Measurements from ENCODE around the gene TMEM234.
A peak's percentile ranks its signal among the peaks of the same experiment; 100 is the strongest.
"Not testable (repeated sequence)": the region's sequence is repeated elsewhere in the genome, so short reads cannot be mapped to it uniquely, and the experiment has no call there.

Gene TMEM234

GRCh38 chr1:32221980-32222755, at the start of gene TMEM234, which contains the start of gene EIF3I:
TSS of gene TMEM234 (minus strand) at chr1:32222353. CDS start at chr1:32222322, 31 bp downstream.
TSS of gene EIF3I (plus strand) at chr1:32222407. CDS start at chr1:32222442, 35 bp downstream.
- peak; percentile 92 to 97 for DNase-seq

- no peak for DNase-seq
Measured at GRCh38 chr1:32269744-32270143, 47.6 kb upstream of the TMEM234 start.

GRCh38 chr1:32266921-32267591, 44.9 kb upstream of the TMEM234 start:
- DNase-seq = no peak

- no peak for DNase-seq
Measured at GRCh38 chr1:32265846-32266245, 43.7 kb upstream of the TMEM234 start.

- no peak for DNase-seq
Measured at GRCh38 chr1:32263744-32264143, 41.6 kb upstream of the TMEM234 start.

DNA sequence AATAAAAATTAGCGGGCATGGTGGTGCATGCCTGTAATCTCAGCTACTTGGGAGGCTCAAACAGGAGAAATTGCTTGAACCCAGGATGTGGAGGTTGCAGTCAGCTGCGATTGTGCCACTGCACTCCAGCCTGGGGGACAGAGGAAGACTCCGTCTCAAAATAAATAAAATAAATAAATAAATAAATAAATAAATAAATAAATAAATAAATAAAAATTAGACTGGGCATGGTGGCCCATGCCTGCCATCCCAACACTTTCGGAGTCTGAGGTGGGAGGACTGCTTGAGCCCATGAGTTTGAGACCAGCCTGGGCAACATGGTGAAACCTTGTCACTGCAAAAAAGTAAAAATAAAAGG, 41.1 kb upstream of the TMEM234 start:
- not testable (repeated sequence) for DNase-seq

GRCh38 chr1:32257227-32257508, 35.0 kb upstream of the TMEM234 start:
- no peak for DNase-seq

- no peak for DNase-seq
Measured at GRCh38 chr1:32256473-32257226, 34.5 kb upstream of the TMEM234 start.

DNA sequence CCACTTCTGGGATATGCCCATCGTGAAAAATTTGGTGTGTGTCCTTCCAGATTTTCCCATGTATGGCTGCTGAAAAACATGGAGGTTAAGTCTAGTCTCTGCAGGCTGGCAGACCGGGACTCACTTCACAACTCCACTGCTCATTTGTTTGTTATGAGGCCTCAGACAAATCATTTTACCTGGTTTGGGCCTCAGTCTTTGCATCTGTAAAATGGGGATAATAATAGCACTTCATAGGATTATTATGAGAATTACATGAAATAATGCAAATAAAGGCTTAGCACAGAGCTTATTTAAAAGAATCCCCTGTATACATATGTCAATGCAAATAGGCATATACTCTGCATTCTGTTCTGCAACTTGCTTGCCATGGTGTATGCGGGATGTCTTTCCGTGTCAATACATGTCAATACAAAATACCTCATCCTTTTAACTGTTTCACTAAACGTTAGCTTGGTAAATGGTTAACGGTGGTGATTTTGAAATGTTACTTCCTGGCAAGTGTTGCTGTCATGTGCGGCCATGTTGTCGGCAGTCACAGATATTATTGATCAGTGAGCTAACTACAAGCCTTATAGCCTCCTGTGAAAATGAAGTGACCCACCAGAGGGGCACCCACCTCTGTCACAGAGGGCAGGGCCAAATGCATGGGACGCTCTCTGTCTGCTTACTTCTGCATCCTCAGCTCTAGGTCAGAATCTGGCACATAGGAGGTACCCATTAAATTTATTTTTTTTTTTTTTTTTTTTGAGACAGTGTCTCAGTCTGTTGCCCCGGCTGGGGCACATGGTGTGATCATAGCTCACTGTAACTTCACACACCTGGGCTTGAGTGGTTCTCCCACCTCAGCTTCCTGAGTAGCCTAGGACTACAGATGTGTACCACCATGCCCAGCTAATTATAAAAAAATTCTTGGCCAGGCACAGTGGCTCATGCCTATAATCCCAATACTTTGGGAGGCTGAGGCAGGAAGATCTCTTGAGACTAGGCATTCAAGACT, 33.2 kb upstream of the TMEM234 start:
- DNase-seq = no peak

GRCh38 chr1:32250893-32251716, 29.0 kb upstream of the TMEM234 start, which contains the start of gene LCK:
TSS of gene LCK (plus strand) at chr1:32251265. CDS start at chr1:32274330, 23,065 bp downstream.
- DNase-seq = no peak

DNA sequence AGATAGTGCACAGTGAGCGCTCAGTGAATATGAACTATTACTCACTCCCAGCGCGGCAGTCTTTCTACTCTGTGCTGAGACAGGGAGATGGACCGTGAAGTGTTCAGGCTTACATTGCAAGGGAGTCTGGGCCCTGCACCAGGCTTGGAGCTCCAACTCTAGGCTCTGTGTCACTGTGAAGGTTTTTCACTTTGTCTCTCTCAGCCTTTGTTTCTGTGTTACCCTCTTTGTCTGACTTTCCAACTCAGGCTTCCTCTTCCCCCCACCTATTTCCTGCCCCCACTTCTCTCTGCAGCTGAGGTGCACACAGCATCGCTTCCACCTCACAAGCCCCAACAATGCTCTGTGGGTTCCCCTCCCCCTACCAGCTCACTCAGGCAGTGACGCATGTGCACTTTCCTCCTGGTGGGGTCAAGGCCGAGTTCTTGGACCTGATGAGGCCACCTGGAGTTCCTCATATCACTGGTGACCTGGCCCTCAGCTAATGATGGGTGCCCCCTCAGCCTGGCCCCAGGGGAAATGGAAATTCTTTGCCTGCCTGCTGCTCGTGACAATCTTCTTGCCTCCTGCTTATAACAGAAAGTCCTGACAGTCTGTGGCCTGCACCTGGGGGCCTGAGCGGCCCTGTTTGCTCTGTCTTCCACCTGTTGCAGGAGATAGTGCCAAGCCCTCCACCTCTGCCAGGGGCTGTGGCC, 27.8 kb upstream of the TMEM234 start:
- no peak for DNase-seq

GRCh38 chr1:32247983-32248889, 26.1 kb upstream of the TMEM234 start:
- DNase-seq = peak; percentile 87 to 90

DNA sequence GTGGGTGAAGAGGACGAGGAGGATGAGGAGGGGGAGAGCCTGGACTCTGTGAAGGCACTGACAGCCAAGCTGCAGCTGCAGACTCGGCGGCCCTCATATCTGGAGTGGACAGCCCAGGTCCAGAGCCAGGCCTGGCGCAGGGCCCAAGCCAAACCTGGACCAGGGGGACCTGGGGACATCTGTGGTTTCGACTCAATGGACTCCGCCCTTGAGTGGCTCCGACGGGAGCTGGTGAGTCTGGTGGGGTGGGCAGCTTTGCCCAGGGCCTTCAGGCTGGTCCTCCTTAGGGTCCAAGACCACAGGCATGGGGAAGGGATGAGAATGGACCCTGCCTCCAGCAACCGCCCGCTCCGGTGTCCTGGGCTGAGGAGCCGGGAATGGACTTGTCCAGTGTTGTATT, 25.3 kb upstream of the TMEM234 start:
- no peak for DNase-seq

DNA sequence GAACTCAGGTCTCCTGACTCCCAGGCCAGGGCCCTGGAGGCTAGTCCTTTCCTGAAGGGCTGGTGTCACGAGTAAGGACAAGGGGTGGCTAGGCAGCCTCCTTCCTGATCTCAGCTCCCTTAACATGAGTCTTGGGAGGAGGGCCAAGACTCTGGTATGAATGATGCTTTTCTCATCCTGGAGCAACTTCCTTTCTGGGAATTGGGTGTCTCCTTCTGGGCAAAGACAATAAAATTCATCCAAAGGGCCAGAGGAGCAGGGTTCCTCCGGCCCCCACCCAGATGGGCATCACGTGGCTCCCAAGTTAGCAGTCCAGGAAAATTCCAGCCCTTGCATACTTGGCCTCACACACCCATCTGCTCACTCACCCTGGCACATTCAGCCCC, 24.7 kb upstream of the TMEM234 start, which contains the start of gene FAM167B:
Gene FAM167B, plus strand, starts transcription at position 335 of the 386 bp plus-strand sequence. CDS start 200 bp downstream, outside the sequence.
- no peak for DNase-seq

GRCh38 chr1:32242341-32242851, 20.2 kb upstream of the TMEM234 start:
- no peak for DNase-seq

- peak; percentile 28 to 65 for DNase-seq
Measured at GRCh38 chr1:32241001-32241763, 19.0 kb upstream of the TMEM234 start.

- DNase-seq = peak; percentile 58 to 80
Measured at GRCh38 chr1:32240140-32240951, 18.2 kb upstream of the TMEM234 start.

DNA sequence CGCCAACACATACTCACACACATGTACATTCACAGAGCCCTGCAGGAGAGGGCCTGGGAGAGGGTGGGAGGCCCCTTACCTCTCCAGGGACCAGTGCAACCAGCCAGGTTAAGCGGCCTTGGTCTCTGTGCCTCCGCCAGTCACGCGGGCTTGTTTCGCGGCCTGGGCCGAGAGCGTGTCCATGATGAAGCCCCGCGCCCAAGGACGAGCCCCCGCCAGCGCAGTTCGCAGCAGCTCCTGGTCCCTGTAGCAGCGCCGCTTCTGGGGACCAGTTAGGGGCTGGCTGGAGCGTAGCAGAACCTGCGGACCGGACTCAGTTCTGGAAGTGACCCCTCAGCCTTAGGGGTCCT, 17.6 kb upstream of the TMEM234 start:
- no peak for DNase-seq

All from NCI-H2081 (cell line).